Sigmoid colon (tissue), 4 donors: ENCODE data around the gene THOC2.
"Not testable (repeated sequence)": the region's sequence is repeated elsewhere in the genome, so short reads cannot be mapped to it uniquely, and the experiment has no call there.

Experiments used
- CTCF ChIP-seq, 4 experiments: fragments of 450-650 bp in 3 of 4; fragments of 200-600 bp in 1 of 4; IDR thresholded peaks; one replicate each; pipeline ENCODE4 v1.5.1; 2016 to 2019; ENCODE audit warnings: antibody characterized with exemption in 4 of 4, mild to moderate bottlenecking in 3 of 4, moderate library complexity in 2 of 4
- POLR2A ChIP-seq, 2 donors: fragments of 450-650 bp; IDR thresholded peaks; one replicate each; pipeline ENCODE4 v1.6.1; 2016; ENCODE audit warnings: antibody characterized with exemption in 2 of 2, mild to moderate bottlenecking in 2 of 2, moderate library complexity in 2 of 2
- POLR2AphosphoS5 ChIP-seq, 4 donors: sonication (generic); formaldehyde crosslinking; IDR thresholded peaks; one replicate each; pipeline ENCODE4 v1.6.1; 2017; ENCODE audit warnings: antibody characterized with exemption in 4 of 4

GRCh38 chrX:123574027-123574426 lies 158.8 kb downstream of the THOC2 start:
- TF ChIP-seq POLR2A, CTCF, POLR2AphosphoS5 (IDR thresholded peaks at IDR 0.05): not testable (repeated sequence)
